Endothelial cell of umbilical vein (primary cell): ENCODE results near the gene GPR135. TPM values are rescaled to one million over a fixed set of nuclear protein-coding genes. Genes with fewer than 3 reads are reported as not detected.

Experiments
- BruUV-seq: library from RNA; stranded (reverse); fragments of 400-500 nt; replicated peaks from 2 replicates; lab custom pipeline; 2021; lab: Mats Ljungman, UMichigan
- CTCF ChIA-PET: fragments of 300-600, 350-600 bp; sonication (Branson Sonifier 250); formaldehyde crosslinking; loops from one replicate; lab custom pipeline; 2021; ENCODE audit warnings: antibody characterized with exemption, inconsistent platforms; lab: Charles Lee
- POLR2A ChIA-PET: fragments of 300-600, 350-600 bp; sonication (Branson Sonifier 250); formaldehyde crosslinking; loops from one replicate; lab custom pipeline; 2021; ENCODE audit warnings: antibody characterized with exemption, inconsistent platforms; lab: Charles Lee
- DNase-seq: peaks from one replicate; pipeline ENCODE4 v3.0.0-alpha.2; 2011; ENCODE audit warnings: low read depth, low spot score
- FAIRE-seq: peaks from 2 replicates; lab custom pipeline; 2011; peaks lifted over from hg19 to GRCh38; lab: Jason Lieb, UNC
- H2AFZ ChIP-seq: 2 replicates; pipeline ENCODE4 v1.6.0; 2012; ENCODE audit warnings: low read depth, low read length, control low read depth, inconsistent platforms
- H3K27ac ChIP-seq: 2 replicates; pipeline ENCODE4 v1.5.1; 2011; ENCODE audit warnings: low read depth, mild to moderate bottlenecking, control low read depth, low read length, moderate library complexity; ENCODE audit not compliant: insufficient read depth
- H3K27me3 ChIP-seq, 2 experiments: 2 replicates each; pipeline versions ENCODE4 v1.6.0 to v1.6.1; 2011; ENCODE audit warnings: low read length in 2 of 2, mixed read lengths in 1 of 2; ENCODE audit not compliant: control insufficient read depth in 2 of 2, insufficient read depth in 2 of 2
- H3K36me3 ChIP-seq, 2 experiments: 2 replicates in 1 of 2; 3 replicates in 1 of 2; pipeline ENCODE4 v1.5.1; 2011; ENCODE audit warnings: low read length in 2 of 2, mild to moderate bottlenecking in 1 of 2, moderate library complexity in 1 of 2; ENCODE audit not compliant: control insufficient read depth in 2 of 2, insufficient read depth in 2 of 2; ENCODE audit errors: extremely low read depth in 1 of 2
- H3K4me1 ChIP-seq: 3 replicates; pipeline ENCODE4 v1.5.1; 2011; ENCODE audit warnings: mild to moderate bottlenecking, low read length; ENCODE audit not compliant: control insufficient read depth, insufficient read depth; ENCODE audit errors: extremely low read depth
- H3K4me2 ChIP-seq: 2 replicates; pipeline ENCODE4 v1.6.1; 2011; ENCODE audit warnings: low read length, control low read depth, mixed read lengths; ENCODE audit not compliant: insufficient read depth
- H3K4me3 ChIP-seq, 3 experiments: fragments of 200-600 bp in 1 of 3; sonication (generic), shearing (Covaris generic) in 1 of 3; replicated peaks in 1 of 3; 2 replicates each; pipeline ENCODE4 v1.5.1; 2011 to 2016; ENCODE audit warnings: control low read depth in 3 of 3, low read length in 3 of 3, mild to moderate bottlenecking in 2 of 3, inconsistent platforms in 1 of 3, low read depth in 1 of 3, moderate library complexity in 1 of 3; ENCODE audit not compliant: insufficient read depth in 1 of 3
- H3K79me2 ChIP-seq: 2 replicates; pipeline ENCODE4 v1.6.0; 2012; ENCODE audit warnings: low read length, inconsistent platforms; ENCODE audit not compliant: control insufficient read depth, insufficient read depth
- H3K9ac ChIP-seq: replicated peaks from 2 replicates; pipeline ENCODE3; 2011; ENCODE audit warnings: low read length, control low read depth; ENCODE audit not compliant: insufficient read depth; ENCODE audit errors: extremely low read depth
- H3K9me1 ChIP-seq: replicated peaks from 3 replicates; pipeline ENCODE4 v1.6.0; 2011; ENCODE audit warnings: mild to moderate bottlenecking, low read length; ENCODE audit not compliant: control insufficient read depth, insufficient read depth; ENCODE audit errors: extremely low read depth
- H3K9me3 ChIP-seq: replicated peaks from 2 replicates; pipeline ENCODE4 v1.5.1; 2012; ENCODE audit warnings: low read length, inconsistent platforms; ENCODE audit not compliant: control insufficient read depth, insufficient read depth
- H4K20me1 ChIP-seq: replicated peaks from 2 replicates; pipeline ENCODE3; 2011; ENCODE audit warnings: mild to moderate bottlenecking, low read length; ENCODE audit not compliant: control insufficient read depth, insufficient read depth; ENCODE audit errors: extremely low read depth
- EZH2 ChIP-seq: IDR thresholded peaks from 2 replicates; pipeline ENCODE4 v1.6.1; 2012; ENCODE audit warnings: borderline replicate concordance, low read depth, mild to moderate bottlenecking, moderate library complexity, low read length, inconsistent platforms; ENCODE audit not compliant: severe bottlenecking
- FOS ChIP-seq: IDR thresholded peaks from 2 replicates; pipeline ENCODE4 v1.6.1; 2011; ENCODE audit warnings: mild to moderate bottlenecking, low read length, moderate library complexity, borderline replicate concordance; ENCODE audit not compliant: insufficient read depth
- GATA2 ChIP-seq: IDR thresholded peaks from 2 replicates; pipeline ENCODE4 v1.7.0; 2011; ENCODE audit warnings: low read depth, mild to moderate bottlenecking, moderate library complexity, mixed read lengths, low read length; ENCODE audit not compliant: insufficient read length, insufficient read depth
- JUN ChIP-seq: IDR thresholded peaks from 2 replicates; pipeline ENCODE4 v1.6.1; 2011; ENCODE audit warnings: borderline replicate concordance, low read depth; ENCODE audit not compliant: insufficient read length, insufficient read depth
- MYC ChIP-seq: IDR thresholded peaks from one replicate; pipeline ENCODE4 v1.6.1; 2011; ENCODE audit warnings: mild to moderate bottlenecking, low read depth, low read length
- POLR2A ChIP-seq: IDR thresholded peaks from 2 replicates; pipeline ENCODE4 v1.6.1; 2012; ENCODE audit warnings: low read depth, mild to moderate bottlenecking, control low read depth, low read length
- POLR2AphosphoS5 ChIP-seq: IDR thresholded peaks from 2 replicates; pipeline ENCODE4 v1.6.1; 2012; ENCODE audit warnings: low read depth, mild to moderate bottlenecking, control low read depth, low read length, moderate library complexity; ENCODE audit not compliant: insufficient read depth
- dilution Hi-C: fragments of 300-500 bp; cut with MboI; formaldehyde crosslinking; loops from one replicate; pipeline ENCODE4 v1.15.0; 2019; ENCODE audit warnings: low sequenced_read_pairs; ENCODE audit not compliant: extremely low pct_ligation_motif_present
- intact Hi-C: fragments of 100-400 bp; cut with micrococcal nuclease; formaldehyde crosslinking; loops from one replicate; pipeline ENCODE4 v1.10.0; 2022
- polyA plus RNA-seq, 4 experiments: library from polyadenylated mRNA; depleted of rRNA in 3 of 4; stranded (reverse) in 3 of 4; unstranded in 1 of 4; fragments of >200 nt; gene quantifications; 2 replicates each; pipeline versions ENCODE4 v1.2.1 to v1.2.3, GENCODE V29; 2011 to 2012; ENCODE audit warnings: missing spikeins in 1 of 4
- total RNA-seq: library from RNA; stranded (reverse); gene quantifications from 2 replicates; pipeline ENCODE4 v1.2.3, GENCODE V29; 2021
- TF ChIP-seq, protein P1 (sequence below): IDR thresholded peaks from 2 replicates; pipeline ENCODE4 v1.6.1; 2011; ENCODE audit not compliant: insufficient read depth, insufficient read length
- TF ChIP-seq, protein P2 (sequence below), 2 donors: IDR thresholded peaks; 1 replicate in 1 of 2; 2 replicates in 1 of 2; pipeline ENCODE4 v1.5.1; 2011; ENCODE audit warnings: low read length in 2 of 2, mild to moderate bottlenecking in 2 of 2, moderate library complexity in 2 of 2, control low read depth in 1 of 2, inconsistent platforms in 1 of 2, low read depth in 1 of 2; ENCODE audit not compliant: insufficient read depth in 1 of 2; ENCODE audit errors: extremely low read depth in 1 of 2

The GPR135 gene
- total and polyA plus RNA-seq, 2 donors (not counting 3 experiments of a cell fraction or from before 2014, with no cell fraction given): 0.80 to 3.4 TPM

DNA sequence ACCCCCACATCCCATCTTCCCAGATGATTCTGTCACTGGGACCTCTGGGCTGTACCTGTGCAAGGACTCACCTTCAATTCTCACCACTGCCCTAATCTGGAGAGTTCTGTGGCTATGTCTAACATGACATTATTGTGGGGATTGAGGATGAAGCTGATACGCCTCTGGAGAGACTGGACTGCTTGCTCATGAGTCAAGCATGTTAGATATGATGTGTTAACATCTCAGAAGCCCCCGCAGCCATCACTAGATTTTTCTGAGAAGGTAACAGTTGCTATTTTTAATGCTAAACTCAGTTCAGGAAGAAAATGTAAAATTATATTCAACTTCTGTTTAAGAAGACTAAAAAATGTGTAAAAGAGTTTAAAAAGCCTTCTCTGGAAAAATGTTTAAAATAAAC is 44.8 kb upstream of the GPR135 start:
- dilution Hi-C loops: no loop called here
- CTCF ChIA-PET: interaction anchor here (1.3 to 2.9 kb wide), 3 partner anchors 67 to 388 kb away, joined by 4 to 22 read pairs (median 8); partner anchors contain the start of gene CCDC175
- FAIRE-seq: no peak

More for the DNA sequence above, 44.8 kb upstream of the GPR135 start:
- no TSS peak for BruUV-seq
- POLR2A ChIA-PET: no interaction called here
- Histone ChIP-seq H3K79me2 (no peaks in the 10 kb centered on the region), H2AFZ (no peak overlapping the region), H3K4me3 (no peak overlapping the region), H3K27me3 (peaks cover 0 to 7% of the 10 kb centered on the region in 2 experiments), H3K36me3 (no peaks in the 10 kb centered on the region), H4K20me1 (no peaks in the 10 kb centered on the region), H3K4me2 (no peak overlapping the region), H3K9ac (no peak overlapping the region), H3K9me1 (no peaks in the 10 kb centered on the region), H3K4me1 (no peaks in the 10 kb centered on the region), H3K27ac (no peak overlapping the region), H3K9me3 (no peaks in the 10 kb centered on the region)
- intact Hi-C loops: no loop called here
- no peak for DNase-seq
- TF ChIP-seq FOS (no peak), MYC (no peak), POLR2A (no peak), POLR2AphosphoS5 (no peak), GATA2 (no peak), JUN (no peak), EZH2 (no peak)
- TF ChIP-seq, protein P1, sequence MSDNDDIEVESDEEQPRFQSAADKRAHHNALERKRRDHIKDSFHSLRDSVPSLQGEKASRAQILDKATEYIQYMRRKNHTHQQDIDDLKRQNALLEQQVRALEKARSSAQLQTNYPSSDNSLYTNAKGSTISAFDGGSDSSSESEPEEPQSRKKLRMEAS: no peak
- TF ChIP-seq, protein P2, sequence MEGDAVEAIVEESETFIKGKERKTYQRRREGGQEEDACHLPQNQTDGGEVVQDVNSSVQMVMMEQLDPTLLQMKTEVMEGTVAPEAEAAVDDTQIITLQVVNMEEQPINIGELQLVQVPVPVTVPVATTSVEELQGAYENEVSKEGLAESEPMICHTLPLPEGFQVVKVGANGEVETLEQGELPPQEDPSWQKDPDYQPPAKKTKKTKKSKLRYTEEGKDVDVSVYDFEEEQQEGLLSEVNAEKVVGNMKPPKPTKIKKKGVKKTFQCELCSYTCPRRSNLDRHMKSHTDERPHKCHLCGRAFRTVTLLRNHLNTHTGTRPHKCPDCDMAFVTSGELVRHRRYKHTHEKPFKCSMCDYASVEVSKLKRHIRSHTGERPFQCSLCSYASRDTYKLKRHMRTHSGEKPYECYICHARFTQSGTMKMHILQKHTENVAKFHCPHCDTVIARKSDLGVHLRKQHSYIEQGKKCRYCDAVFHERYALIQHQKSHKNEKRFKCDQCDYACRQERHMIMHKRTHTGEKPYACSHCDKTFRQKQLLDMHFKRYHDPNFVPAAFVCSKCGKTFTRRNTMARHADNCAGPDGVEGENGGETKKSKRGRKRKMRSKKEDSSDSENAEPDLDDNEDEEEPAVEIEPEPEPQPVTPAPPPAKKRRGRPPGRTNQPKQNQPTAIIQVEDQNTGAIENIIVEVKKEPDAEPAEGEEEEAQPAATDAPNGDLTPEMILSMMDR (IDR thresholded peaks at IDR 0.05; ENCODE audit: extremely low read depth in 1 of 2, insufficient read depth in 1 of 2, low read depth in 1 of 2, low read length in 2 of 2): no peak
